ENCODE results near the gene NAA80. TPM values are rescaled to one million over a fixed set of nuclear protein-coding genes. Genes with fewer than 3 reads are reported as not detected.

The NAA80 gene
- total RNA-seq, 1 donor, result 6.5 TPM

DNA sequence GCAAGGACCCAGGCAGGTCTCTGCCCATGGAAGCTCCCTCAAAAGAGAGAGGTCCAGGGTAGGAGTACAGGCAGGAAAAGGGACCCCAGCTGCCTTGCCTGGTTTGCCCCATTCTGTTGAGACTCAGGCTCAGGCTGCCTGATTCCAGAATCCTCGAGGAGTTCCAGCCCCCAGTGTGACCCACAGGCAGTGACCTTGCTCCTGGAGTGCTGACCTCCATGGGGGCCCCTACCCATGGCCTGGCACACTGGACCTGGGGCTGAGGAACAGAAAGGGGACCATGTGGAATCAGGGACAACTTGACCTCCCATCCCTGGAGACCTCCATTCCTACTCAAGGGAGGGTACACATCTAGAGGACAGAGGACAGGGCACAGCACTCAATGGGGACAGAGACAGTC lies 33.6 kb downstream of the NAA80 start:
- Histone ChIP-seq H3K4me1 (ENCODE audit: insufficient read depth, low read length) (peaks cover 54% of the 10 kb centered on the region), H3K27ac (ENCODE audit: low read depth, low read length) (no peak overlapping the region)

DNA sequence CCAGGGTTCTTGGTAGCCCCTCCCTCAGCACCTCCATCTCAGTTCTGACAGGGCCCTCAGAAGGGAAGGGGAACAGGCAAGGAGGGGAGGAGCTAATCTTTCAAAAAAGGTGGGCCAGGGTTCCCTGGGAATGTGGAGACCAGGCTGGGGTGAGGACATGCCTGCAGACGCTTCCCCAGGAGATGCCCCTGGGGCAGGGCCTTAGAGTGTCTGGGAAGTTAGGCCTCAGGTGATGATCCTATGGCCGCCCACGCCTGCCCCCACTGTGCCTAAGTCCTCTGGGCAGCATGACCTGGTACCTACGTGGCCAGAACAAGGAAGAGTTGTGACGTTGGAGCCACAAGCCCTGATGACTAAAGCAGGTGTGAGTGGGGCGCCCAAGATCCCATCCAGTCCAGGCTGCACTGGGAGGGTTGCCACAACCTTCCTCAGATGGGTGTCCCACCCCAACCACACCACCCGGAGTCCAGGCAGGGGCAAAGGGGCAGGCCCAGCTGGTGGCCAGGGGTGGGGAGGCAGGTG lies 34.2 kb downstream of the NAA80 start:
- Histone ChIP-seq H3K79me2 (ENCODE audit: insufficient read depth, low read length) (no peaks in the 10 kb centered on the region), H2AFZ (ENCODE audit: low read length) (no peak overlapping the region), H3K27me3 (ENCODE audit: insufficient read depth, low read length) (no peaks in the 10 kb centered on the region), H3K36me3 (ENCODE audit: insufficient read depth, low read length) (no peaks in the 10 kb centered on the region), H3K4me1 (ENCODE audit: insufficient read depth, low read length) (peaks cover 50% of the 10 kb centered on the region), H3K4me3 (ENCODE audit: insufficient read depth, low read length) (no peak overlapping the region), H4K20me1 (ENCODE audit: insufficient read depth, low read length) (no peaks in the 10 kb centered on the region), H3K9me3 (ENCODE audit: low read depth, low read length) (no peaks in the 10 kb centered on the region), H3K4me2 (ENCODE audit: insufficient read depth, low read length) (no peak overlapping the region), H3K27ac (ENCODE audit: low read depth, low read length) (peak overlapping the region; percentile 40)
- TF ChIP-seq, protein P1, sequence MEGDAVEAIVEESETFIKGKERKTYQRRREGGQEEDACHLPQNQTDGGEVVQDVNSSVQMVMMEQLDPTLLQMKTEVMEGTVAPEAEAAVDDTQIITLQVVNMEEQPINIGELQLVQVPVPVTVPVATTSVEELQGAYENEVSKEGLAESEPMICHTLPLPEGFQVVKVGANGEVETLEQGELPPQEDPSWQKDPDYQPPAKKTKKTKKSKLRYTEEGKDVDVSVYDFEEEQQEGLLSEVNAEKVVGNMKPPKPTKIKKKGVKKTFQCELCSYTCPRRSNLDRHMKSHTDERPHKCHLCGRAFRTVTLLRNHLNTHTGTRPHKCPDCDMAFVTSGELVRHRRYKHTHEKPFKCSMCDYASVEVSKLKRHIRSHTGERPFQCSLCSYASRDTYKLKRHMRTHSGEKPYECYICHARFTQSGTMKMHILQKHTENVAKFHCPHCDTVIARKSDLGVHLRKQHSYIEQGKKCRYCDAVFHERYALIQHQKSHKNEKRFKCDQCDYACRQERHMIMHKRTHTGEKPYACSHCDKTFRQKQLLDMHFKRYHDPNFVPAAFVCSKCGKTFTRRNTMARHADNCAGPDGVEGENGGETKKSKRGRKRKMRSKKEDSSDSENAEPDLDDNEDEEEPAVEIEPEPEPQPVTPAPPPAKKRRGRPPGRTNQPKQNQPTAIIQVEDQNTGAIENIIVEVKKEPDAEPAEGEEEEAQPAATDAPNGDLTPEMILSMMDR (IDR thresholded peaks at IDR 0.05; ENCODE audit: extremely low read depth, low read depth, low read length), result no peak
- DNase-seq (ENCODE audit: insufficient read length, low spot score, missing footprints), result peak; percentile 85

More for the DNA sequence above, 33.6 kb downstream of the NAA80 start:
- no peak overlapping the region for H3K4me2 ChIP-seq (ENCODE audit: insufficient read depth, low read length)
- TF ChIP-seq, protein P1 (IDR thresholded peaks at IDR 0.05; ENCODE audit: extremely low read depth, low read depth, low read length), result no peak
- no peak overlapping the region for H2AFZ ChIP-seq (ENCODE audit: low read length)
- H3K9me3 ChIP-seq (ENCODE audit: low read depth, low read length), result no peaks in the 10 kb centered on the region
- H3K79me2 ChIP-seq (ENCODE audit: insufficient read depth, low read length), result no peaks in the 10 kb centered on the region
- H3K4me3 ChIP-seq (ENCODE audit: insufficient read depth, low read length), result no peak overlapping the region
- no peaks in the 10 kb centered on the region for H4K20me1 ChIP-seq (ENCODE audit: insufficient read depth, low read length)
- DNase-seq (ENCODE audit: insufficient read length, low spot score, missing footprints), result no peak
- no peaks in the 10 kb centered on the region for H3K27me3 ChIP-seq (ENCODE audit: insufficient read depth, low read length)
- no peaks in the 10 kb centered on the region for H3K36me3 ChIP-seq (ENCODE audit: insufficient read depth, low read length)

DNA sequence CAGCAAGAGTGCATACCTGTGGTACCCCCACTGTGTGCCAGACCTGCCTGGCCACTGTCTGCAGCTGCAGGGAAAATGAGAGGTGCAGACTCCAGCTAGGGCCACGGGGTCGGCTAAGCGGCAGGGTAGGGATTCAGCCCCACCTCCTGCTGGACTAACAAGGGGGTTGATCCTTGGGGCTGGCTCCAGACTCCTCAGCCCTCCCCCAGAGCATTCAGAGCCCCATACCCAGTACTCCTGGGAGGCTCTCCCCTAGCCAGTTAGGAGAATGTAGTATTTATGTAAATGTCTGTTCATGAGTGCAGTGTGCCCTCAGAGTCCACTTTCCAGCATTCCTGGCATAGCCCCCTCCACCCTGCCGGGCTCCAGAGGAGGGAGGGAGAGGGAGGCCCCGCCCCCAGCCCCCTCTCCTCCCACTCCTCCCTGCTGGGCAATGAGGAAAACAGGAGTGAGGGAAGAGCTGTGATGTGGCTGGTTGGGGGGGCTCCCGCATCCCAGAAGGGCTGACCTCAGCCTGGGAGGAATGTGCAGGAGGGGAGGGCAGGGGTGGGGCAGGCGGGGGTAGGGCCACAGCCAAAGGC lies 34.7 kb downstream of the NAA80 start:
- H3K4me1 ChIP-seq (ENCODE audit: insufficient read depth, low read length), result peaks cover 48% of the 10 kb centered on the region
- peaks cover 3% of the 10 kb centered on the region for H3K36me3 ChIP-seq (ENCODE audit: insufficient read depth, low read length)
- peak overlapping the region; percentile 11 for H3K4me3 ChIP-seq (ENCODE audit: insufficient read depth, low read length)
- H3K79me2 ChIP-seq (ENCODE audit: insufficient read depth, low read length), result no peaks in the 10 kb centered on the region
- TF ChIP-seq, protein P1 (IDR thresholded peaks at IDR 0.05; ENCODE audit: extremely low read depth, low read depth, low read length), result no peak
- peak; percentile 99 for DNase-seq (ENCODE audit: insufficient read length, low spot score, missing footprints)
- no peaks in the 10 kb centered on the region for H4K20me1 ChIP-seq (ENCODE audit: insufficient read depth, low read length)
- no peak overlapping the region for H2AFZ ChIP-seq (ENCODE audit: low read length)
- no peaks in the 10 kb centered on the region for H3K27me3 ChIP-seq (ENCODE audit: insufficient read depth, low read length)
- H3K9me3 ChIP-seq (ENCODE audit: low read depth, low read length), result no peaks in the 10 kb centered on the region
- peak overlapping the region; percentile 57 for H3K4me2 ChIP-seq (ENCODE audit: insufficient read depth, low read length)
- H3K27ac ChIP-seq (ENCODE audit: low read depth, low read length), result peak overlapping the region; percentile 54

DNA sequence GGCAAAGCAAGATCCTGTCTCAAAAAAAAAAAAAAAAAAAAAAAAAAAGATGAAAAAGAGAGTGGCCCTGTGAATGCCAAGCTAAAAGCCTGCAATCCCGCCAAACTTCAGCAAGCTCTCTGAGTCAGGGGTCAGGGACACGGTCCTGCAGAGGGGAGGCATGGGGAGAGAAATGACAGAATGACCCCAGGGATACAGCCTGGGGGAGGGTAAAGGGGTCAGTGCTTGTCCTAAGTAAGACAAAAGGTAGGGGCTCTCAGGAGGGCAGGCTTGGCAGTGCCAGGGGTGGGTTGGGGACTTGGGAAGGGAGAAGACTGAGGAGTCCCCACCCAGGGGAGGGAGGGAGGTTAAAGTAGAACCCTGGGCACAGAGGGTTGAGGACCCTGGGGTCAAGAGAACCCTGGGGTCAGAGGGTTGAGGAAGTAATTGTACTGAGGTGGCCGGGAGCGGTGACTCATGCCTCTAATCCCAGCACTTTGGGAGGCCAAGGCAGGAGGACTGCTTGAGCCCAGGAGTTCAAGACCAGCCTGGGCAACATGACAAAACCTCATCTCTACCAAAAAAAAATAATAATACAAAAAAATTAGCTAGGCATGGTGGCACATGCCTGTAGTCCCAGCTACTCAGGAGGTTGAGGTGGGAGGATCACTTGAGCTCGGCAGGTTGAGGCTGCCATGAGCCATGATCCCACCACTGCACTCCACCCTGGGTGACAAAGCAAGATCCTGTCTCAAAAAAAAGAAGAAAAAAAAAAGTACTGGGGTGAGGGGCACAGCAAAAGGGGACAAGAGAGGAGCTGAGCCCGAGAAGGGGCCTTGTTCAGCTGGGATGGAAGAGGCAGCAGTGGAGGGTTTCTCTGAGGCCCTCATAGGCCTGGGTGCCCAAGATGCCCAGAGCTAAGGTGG lies 35.5 kb downstream of the NAA80 start:
- H2AFZ ChIP-seq (ENCODE audit: low read length), result no peak overlapping the region
- H3K9me3 ChIP-seq (ENCODE audit: low read depth, low read length), result no peaks in the 10 kb centered on the region
- no peaks in the 10 kb centered on the region for H3K79me2 ChIP-seq (ENCODE audit: insufficient read depth, low read length)
- H3K27me3 ChIP-seq (ENCODE audit: insufficient read depth, low read length), result no peaks in the 10 kb centered on the region
- H3K4me2 ChIP-seq (ENCODE audit: insufficient read depth, low read length), result peak overlapping the region; percentile 57
- peaks cover 9% of the 10 kb centered on the region for H3K36me3 ChIP-seq (ENCODE audit: insufficient read depth, low read length)
- peaks cover 41% of the 10 kb centered on the region for H3K4me1 ChIP-seq (ENCODE audit: insufficient read depth, low read length)
- TF ChIP-seq, protein P1 (IDR thresholded peaks at IDR 0.05; ENCODE audit: extremely low read depth, low read depth, low read length), result no peak
- H4K20me1 ChIP-seq (ENCODE audit: insufficient read depth, low read length), result no peaks in the 10 kb centered on the region
- H3K27ac ChIP-seq (ENCODE audit: low read depth, low read length), result peak overlapping the region; percentile 54
- DNase-seq (ENCODE audit: insufficient read length, low spot score, missing footprints), result peak; percentile 95
- H3K4me3 ChIP-seq (ENCODE audit: insufficient read depth, low read length), result peak overlapping the region; percentile 11

Measured in osteoblast (primary cell).